ENCODE data around the gene FAF2. TPM values are rescaled to one million over a fixed set of nuclear protein-coding genes. Genes with fewer than 3 reads are reported as not detected.

Gene FAF2
- polyA plus RNA-seq, 2 of the 4 experiments (the other 2 are of a cell fraction), result 42.4 to 90.3 TPM

- Histone ChIP-seq H3K4me1 (peaks cover 6% of the 10 kb centered on the region), H3K27ac (no peak overlapping the region), H3K9me3 (peaks cover 4% of the 10 kb centered on the region; the same call in 1 of the 3 replicates), H3K4me3 (no peak overlapping the region), H3K4me2 (no peak overlapping the region)
- CTCF ChIA-PET, result interaction anchor here (2.2 kb wide), 1 partner anchor 27 kb away, joined by 8 read pairs; no protein-coding TSS in a partner anchor
- no peak for DNase-seq (ENCODE audit: low read depth in 1 of 2, low spot score in 1 of 2)
- no peak for ATAC-seq
- FAIRE-seq, result no peak
- TF ChIP-seq RAD21 (conservative IDR thresholded peaks at IDR 0.05 in 1 of 2, IDR thresholded peaks at IDR 0.05 in 1 of 2) (no peak), MAFK (IDR thresholded peaks at IDR 0.05; ENCODE audit: partially characterized antibody) (no peak), HEYL (CRISPR knock-in tag; IDR thresholded peaks at IDR 0.05) (no peak), NR3C1 (IDR thresholded peaks at IDR 0.05) (no peak), ATOH8 (CRISPR knock-in tag; IDR thresholded peaks at IDR 0.05; ENCODE audit: low read depth) (no peak), CHD2 (IDR thresholded peaks at IDR 0.05; ENCODE audit: low read length, partially characterized antibody) (no peak), POLR2AphosphoS2 (conservative IDR thresholded peaks at IDR 0.05; ENCODE audit: low read length) (no peak), CBX8 (IDR thresholded peaks at IDR 0.05) (no peak), CTCF (IDR thresholded peaks at IDR 0.05) (no peak), E2F6 (IDR thresholded peaks at IDR 0.05; ENCODE audit: borderline replicate concordance, low read depth) (no peak), ESRRA (IDR thresholded peaks at IDR 0.05; ENCODE audit: borderline replicate concordance, low read length) (no peak), NPAS2 (CRISPR knock-in tag; IDR thresholded peaks at IDR 0.05; ENCODE audit: borderline replicate concordance) (no peak), JUN (IDR thresholded peaks at IDR 0.05) (no peak)
- TF ChIP-seq, protein P1, sequence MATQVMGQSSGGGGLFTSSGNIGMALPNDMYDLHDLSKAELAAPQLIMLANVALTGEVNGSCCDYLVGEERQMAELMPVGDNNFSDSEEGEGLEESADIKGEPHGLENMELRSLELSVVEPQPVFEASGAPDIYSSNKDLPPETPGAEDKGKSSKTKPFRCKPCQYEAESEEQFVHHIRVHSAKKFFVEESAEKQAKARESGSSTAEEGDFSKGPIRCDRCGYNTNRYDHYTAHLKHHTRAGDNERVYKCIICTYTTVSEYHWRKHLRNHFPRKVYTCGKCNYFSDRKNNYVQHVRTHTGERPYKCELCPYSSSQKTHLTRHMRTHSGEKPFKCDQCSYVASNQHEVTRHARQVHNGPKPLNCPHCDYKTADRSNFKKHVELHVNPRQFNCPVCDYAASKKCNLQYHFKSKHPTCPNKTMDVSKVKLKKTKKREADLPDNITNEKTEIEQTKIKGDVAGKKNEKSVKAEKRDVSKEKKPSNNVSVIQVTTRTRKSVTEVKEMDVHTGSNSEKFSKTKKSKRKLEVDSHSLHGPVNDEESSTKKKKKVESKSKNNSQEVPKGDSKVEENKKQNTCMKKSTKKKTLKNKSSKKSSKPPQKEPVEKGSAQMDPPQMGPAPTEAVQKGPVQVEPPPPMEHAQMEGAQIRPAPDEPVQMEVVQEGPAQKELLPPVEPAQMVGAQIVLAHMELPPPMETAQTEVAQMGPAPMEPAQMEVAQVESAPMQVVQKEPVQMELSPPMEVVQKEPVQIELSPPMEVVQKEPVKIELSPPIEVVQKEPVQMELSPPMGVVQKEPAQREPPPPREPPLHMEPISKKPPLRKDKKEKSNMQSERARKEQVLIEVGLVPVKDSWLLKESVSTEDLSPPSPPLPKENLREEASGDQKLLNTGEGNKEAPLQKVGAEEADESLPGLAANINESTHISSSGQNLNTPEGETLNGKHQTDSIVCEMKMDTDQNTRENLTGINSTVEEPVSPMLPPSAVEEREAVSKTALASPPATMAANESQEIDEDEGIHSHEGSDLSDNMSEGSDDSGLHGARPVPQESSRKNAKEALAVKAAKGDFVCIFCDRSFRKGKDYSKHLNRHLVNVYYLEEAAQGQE (IDR thresholded peaks at IDR 0.05), result no peak
- whole genome bisulfite sequencing (ENCODE audit: missing lambda C conversion rate), result 34% methylated on average over 2 of the region's 2 CpGs
- POLR2A ChIA-PET, result no interaction called here
Observed at GRCh38 chr5:176420972-176421544, 27.1 kb upstream of the FAF2 start.

DNA sequence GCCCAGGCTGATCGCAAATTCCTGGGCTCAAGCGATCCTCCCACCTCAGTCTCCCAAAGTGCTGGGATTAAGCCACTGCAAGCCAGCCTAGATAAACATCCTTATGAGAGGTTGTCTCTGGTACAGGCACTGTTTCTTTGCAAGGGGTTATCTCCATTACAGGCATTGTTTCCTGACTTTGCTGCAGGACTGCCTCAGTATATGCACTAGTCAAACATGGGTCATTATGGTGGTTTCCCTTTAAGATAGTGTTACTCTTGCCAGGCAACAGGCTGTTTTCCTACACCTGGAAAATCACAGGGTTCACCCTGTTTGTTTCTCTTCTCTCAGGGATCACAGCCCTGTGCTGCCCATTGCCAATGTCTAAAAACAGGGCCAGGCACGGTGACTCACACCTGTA, 24.0 kb upstream of the FAF2 start:
- 87% methylated on average over 3 of the region's 3 CpGs for WGBS (ENCODE audit: missing lambda C conversion rate)
- DNase-seq (ENCODE audit: low read depth in 1 of 2, low spot score in 1 of 2) (no peak), FAIRE-seq (no peak), ATAC-seq (no peak)
- Histone ChIP-seq H3K4me2 (no peak overlapping the region), H3K4me1 (peaks cover 12% of the 10 kb centered on the region; the same call in 2 of the 3 replicates), H3K27ac (no peak overlapping the region), H3K4me3 (no peak overlapping the region), H3K9me3 (peaks cover 4% of the 10 kb centered on the region; the same call in 1 of the 3 replicates)
- TF ChIP-seq RCOR1 (IDR thresholded peaks at IDR 0.05; ENCODE audit: low read depth, low read length) (no peak), MAX (IDR thresholded peaks at IDR 0.05) (no peak), HOXA7 (CRISPR knock-in tag; IDR thresholded peaks at IDR 0.05) (no peak)
- TF ChIP-seq, protein P2, sequence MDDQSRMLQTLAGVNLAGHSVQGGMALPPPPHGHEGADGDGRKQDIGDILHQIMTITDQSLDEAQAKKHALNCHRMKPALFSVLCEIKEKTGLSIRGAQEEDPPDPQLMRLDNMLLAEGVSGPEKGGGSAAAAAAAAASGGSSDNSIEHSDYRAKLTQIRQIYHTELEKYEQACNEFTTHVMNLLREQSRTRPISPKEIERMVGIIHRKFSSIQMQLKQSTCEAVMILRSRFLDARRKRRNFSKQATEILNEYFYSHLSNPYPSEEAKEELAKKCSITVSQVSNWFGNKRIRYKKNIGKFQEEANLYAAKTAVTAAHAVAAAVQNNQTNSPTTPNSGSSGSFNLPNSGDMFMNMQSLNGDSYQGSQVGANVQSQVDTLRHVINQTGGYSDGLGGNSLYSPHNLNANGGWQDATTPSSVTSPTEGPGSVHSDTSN (IDR thresholded peaks at IDR 0.05), result no peak
- CTCF ChIA-PET, result interaction anchor here (0.6 to 1.7 kb wide), 3 partner anchors 32 to 155 kb away, joined by 3 read pairs; no protein-coding TSS in a partner anchor
- POLR2A ChIA-PET, result no interaction called here
